Pons (tissue), 1 donor: ENCODE data around the gene CALD1.

Source experiments
- DNase-seq: peaks from one replicate; pipeline ENCODE4 v3.0.0-alpha.2; 2016; ENCODE audit warnings: low spot score

The CALD1 gene

GRCh38 chr7:134857958-134858357 is 78.5 kb downstream of the CALD1 start:
- no peak for DNase-seq

GRCh38 chr7:134859783-134860182 is 80.3 kb downstream of the CALD1 start:
- no peak for DNase-seq

- peak; percentile 39 for DNase-seq
Measured at GRCh38 chr7:134865001-134865845, 85.8 kb downstream of the CALD1 start.

GRCh38 chr7:134866617-134867016 is 87.2 kb downstream of the CALD1 start:
- DNase-seq = no peak

- no peak for DNase-seq
Measured at GRCh38 chr7:134870156-134870555, 90.7 kb downstream of the CALD1 start.

- no peak for DNase-seq
Measured at GRCh38 chr7:134870781-134871180, 91.3 kb downstream of the CALD1 start.

- DNase-seq = no peak
Measured at GRCh38 chr7:134873253-134873652, 93.8 kb downstream of the CALD1 start.

- DNase-seq = no peak
Measured at GRCh38 chr7:134874407-134874806, 95.0 kb downstream of the CALD1 start.

GRCh38 chr7:134875867-134876266 is 96.4 kb downstream of the CALD1 start:
- DNase-seq = no peak

GRCh38 chr7:134878746-134879357 is 99.4 kb downstream of the CALD1 start:
- no peak for DNase-seq

- peak; percentile 56 for DNase-seq
Measured at GRCh38 chr7:134879815-134880475, 100.5 kb downstream of the CALD1 start.

- no peak for DNase-seq
Measured at GRCh38 chr7:134882481-134882880, 103.0 kb downstream of the CALD1 start.

- DNase-seq = no peak
Measured at GRCh38 chr7:134885967-134886352, 106.5 kb downstream of the CALD1 start.

- no peak for DNase-seq
Measured at GRCh38 chr7:134886353-134887057, 107.1 kb downstream of the CALD1 start.

GRCh38 chr7:134887523-134887922 is 108.1 kb downstream of the CALD1 start:
- DNase-seq = no peak

- DNase-seq = peak; percentile 53
Measured at GRCh38 chr7:134888141-134888740, 108.8 kb downstream of the CALD1 start.

GRCh38 chr7:134890246-134891240 is 111.1 kb downstream of the CALD1 start:
- peak; percentile 87 for DNase-seq

GRCh38 chr7:134891262-134891695 is 111.8 kb downstream of the CALD1 start:
- DNase-seq = peak; percentile 97

- peak; percentile 60 for DNase-seq
Measured at GRCh38 chr7:134891696-134892678, 112.6 kb downstream of the CALD1 start.
